GM18498 (cell line): ENCODE data around the gene FOXP1.
"Not testable (repeated sequence)": the region's sequence is repeated elsewhere in the genome, so short reads cannot be mapped to it uniquely, and the experiment has no call there.

ENCODE experiments used
- ATAC-seq: cut with Tn5 transposase; IDR thresholded peaks from one replicate; pipeline ENCODE4 v1.9.1; 2021; ENCODE audit warnings: mild to moderate bottlenecking, moderate library complexity; ENCODE audit not compliant: unreplicated experiment

Gene FOXP1

GRCh38 chr3:71536376-71536965 lies 47.1 kb downstream of the FOXP1 start:
- no peak for ATAC-seq

- ATAC-seq: no peak
These were observed 49.9 kb downstream of the FOXP1 start for GRCh38 chr3:71533588-71533987.

GRCh38 chr3:71532639-71533395 lies 50.7 kb downstream of the FOXP1 start:
- ATAC-seq: no peak

- ATAC-seq: no peak
These were observed 52.5 kb downstream of the FOXP1 start for GRCh38 chr3:71530903-71531530.

- ATAC-seq: no peak
These were observed 54.7 kb downstream of the FOXP1 start for GRCh38 chr3:71528816-71529215.

- not testable (repeated sequence) for ATAC-seq
These were observed 57.1 kb downstream of the FOXP1 start for GRCh38 chr3:71526448-71526847.

- ATAC-seq: no peak
These were observed 58.1 kb downstream of the FOXP1 start for GRCh38 chr3:71525391-71525790.

GRCh38 chr3:71524672-71525071 lies 58.9 kb downstream of the FOXP1 start:
- ATAC-seq: no peak

GRCh38 chr3:71523628-71524027 lies 59.9 kb downstream of the FOXP1 start:
- ATAC-seq: no peak

GRCh38 chr3:71521940-71522876 lies 61.3 kb downstream of the FOXP1 start:
- no peak for ATAC-seq

- no peak for ATAC-seq
These were observed 62.5 kb downstream of the FOXP1 start for GRCh38 chr3:71521021-71521352.

- ATAC-seq: no peak
These were observed 63.1 kb downstream of the FOXP1 start for GRCh38 chr3:71520161-71521020.

GRCh38 chr3:71518089-71518488 lies 65.4 kb downstream of the FOXP1 start:
- ATAC-seq: no peak

GRCh38 chr3:71517271-71517791 lies 66.2 kb downstream of the FOXP1 start:
- no peak for ATAC-seq

GRCh38 chr3:71515636-71516365 lies 67.7 kb downstream of the FOXP1 start:
- ATAC-seq: no peak

GRCh38 chr3:71514621-71515020 lies 68.9 kb downstream of the FOXP1 start:
- ATAC-seq: no peak

- no peak for ATAC-seq
These were observed 70.0 kb downstream of the FOXP1 start for GRCh38 chr3:71513515-71513914.

GRCh38 chr3:71513081-71513480 lies 70.4 kb downstream of the FOXP1 start:
- ATAC-seq: no peak

GRCh38 chr3:71512544-71512943 lies 71.0 kb downstream of the FOXP1 start:
- ATAC-seq: no peak
